A172 (cell line): Measurements from ENCODE around the gene FOXJ2. TPM values are rescaled to one million over a fixed set of nuclear protein-coding genes. Genes with fewer than 3 reads are reported as not detected.
A peak's percentile ranks its signal among the peaks of the same experiment; 100 is the strongest.
"Not testable (repeated sequence)": the region's sequence is repeated elsewhere in the genome, so short reads cannot be mapped to it uniquely, and the experiment has no call there.

Experiments
- DNase-seq: peaks from one replicate; pipeline ENCODE4 v3.0.0-alpha.2; 2015; ENCODE audit warnings: low spot score
- total RNA-seq: library from RNA; depleted of rRNA; stranded (reverse); fragments of >200 nt; shearing (Covaris generic); gene quantifications from 2 replicates; pipeline ENCODE4 v1.2.3, GENCODE V29; 2014; rRNA removed

Gene FOXJ2
- 3.9 and 4.5 TPM in 2 replicates for total RNA-seq

DNA sequence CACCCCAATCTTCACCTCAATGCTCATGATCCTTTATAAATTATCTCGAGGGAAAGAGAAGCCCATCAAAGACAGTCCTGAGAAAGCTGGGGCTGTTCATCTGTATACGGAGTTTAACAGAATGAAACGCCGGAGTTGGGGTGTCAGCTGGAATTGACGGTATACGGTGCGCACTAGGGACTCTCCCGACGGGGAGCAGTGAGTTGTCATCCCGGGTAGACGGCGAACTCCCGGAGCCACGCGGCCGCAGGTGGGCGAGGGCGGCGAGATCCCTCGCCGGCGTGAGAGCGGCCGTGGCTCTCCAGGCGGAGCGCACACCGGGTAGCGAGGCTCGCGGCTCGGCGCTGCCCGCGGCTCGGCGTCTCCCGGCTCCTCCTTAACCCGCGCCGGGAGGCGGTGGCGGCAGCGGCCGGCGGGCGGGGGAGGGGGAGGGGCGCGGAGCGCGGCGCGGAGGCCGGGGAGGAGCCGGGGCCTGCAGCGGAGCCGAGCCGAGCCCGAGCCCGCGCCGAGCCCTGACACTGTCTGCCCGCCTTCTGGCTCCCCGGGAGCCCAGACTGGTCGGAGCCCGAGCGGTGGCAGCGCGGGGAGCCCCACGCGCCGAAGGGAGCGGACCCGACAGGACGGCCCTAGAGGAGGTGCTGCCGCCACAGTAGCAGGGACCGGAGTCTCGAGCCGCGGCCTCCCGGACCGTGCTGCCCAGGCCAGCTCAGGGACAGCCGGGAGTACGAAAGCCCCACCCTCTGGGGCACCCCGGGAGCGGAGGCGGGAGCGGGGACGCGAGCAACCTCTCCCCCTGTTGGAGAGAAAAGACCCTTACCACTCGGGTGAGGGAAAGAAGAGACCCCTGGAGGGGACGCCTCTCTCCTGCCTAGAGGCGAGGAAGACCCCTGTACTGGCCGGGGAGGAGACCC lies at the start of gene FOXJ2:
Gene FOXJ2 (plus strand): TSS at position 475 of the 911 bp plus-strand sequence. CDS start 7,117 bp downstream, outside the sequence.
- peak; percentile 5 for DNase-seq

DNA sequence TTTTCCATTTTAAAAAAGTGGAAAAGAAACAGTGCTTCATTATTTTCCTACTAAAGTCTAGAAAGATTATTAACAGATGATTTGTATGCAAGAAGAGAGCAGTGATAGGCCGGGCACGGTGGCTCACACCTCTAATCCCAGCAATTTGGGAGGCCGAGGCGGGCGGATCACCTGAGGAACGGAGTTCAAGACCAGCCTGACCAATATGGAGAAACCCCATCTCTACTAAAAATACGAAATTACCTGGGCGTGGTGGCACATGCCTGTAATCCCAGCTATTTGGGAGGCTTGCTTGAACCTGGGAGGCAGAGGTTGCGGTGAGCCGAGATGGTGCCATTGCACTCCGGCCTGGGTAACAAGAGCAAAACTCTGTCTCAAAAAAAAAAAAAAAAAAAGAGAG lies 49.5 kb upstream of the FOXJ2 start:
- DNase-seq = not testable (repeated sequence)

DNA sequence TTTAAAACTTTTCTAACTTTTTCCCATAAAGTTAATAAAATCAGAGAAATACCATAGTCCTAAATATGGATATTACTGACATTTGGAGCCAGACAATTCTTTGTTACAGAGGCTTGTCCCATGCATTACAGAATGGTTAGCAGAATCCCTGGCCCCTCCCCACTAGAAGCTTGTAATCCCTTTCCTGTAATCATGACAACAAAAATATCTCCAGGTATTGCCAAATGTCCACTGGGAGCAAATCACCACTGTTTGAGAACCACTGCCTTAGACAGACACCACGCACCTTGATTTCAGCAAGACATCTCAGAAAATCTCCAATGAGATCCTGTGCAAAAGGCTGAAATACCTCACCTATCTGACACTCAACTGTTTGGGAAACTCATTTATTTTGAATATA lies 49.1 kb upstream of the FOXJ2 start:
- not testable (repeated sequence) for DNase-seq

DNA sequence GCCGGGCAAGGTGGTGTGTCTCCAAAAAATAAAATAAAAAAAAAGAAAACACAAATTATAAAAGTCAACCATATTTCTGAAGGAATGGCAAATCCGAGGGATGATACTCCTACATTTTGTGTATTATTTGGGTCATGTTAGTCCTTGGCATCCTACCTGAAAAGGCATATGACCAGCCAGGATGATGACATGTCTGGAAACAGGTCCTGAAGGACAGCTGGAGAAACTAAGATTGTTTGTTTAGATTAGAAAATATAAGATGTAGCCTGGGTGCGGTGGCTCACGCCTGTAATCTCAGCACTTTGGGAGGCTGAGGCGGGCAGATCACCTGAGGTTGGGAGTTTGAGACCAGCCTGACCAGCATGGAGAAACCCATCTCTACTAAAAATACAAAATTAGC lies 47.6 kb upstream of the FOXJ2 start:
- no peak for DNase-seq

DNA sequence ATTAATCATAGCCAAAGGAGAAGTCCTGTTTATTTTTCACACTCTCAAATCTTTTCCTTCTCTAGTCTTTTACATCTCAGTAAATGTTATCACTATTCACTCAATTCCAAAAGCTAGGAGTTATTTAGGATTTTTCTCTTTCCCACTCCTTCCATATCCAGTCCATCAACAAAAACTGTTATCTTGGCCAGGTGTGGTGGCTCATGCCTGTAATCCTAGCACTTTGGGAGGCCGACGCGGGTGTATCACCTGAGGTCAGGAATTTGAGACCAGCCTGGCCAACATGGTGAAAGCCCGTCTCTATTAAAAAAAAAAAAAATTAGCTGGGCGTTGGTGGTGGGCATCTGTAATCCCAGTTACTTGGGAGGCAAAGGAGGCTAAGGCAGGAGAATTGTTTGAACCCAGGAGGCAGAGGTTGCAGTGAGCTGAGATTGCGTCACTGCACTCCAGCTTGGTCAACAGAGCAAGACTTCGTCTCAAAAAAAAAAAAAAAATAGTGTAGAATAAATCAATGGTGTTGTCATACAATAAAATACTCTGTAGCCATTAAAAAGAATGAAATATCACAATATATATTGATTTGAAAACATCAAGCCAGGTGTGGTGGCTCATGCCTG lies 46.6 kb upstream of the FOXJ2 start:
- DNase-seq = no peak

DNA sequence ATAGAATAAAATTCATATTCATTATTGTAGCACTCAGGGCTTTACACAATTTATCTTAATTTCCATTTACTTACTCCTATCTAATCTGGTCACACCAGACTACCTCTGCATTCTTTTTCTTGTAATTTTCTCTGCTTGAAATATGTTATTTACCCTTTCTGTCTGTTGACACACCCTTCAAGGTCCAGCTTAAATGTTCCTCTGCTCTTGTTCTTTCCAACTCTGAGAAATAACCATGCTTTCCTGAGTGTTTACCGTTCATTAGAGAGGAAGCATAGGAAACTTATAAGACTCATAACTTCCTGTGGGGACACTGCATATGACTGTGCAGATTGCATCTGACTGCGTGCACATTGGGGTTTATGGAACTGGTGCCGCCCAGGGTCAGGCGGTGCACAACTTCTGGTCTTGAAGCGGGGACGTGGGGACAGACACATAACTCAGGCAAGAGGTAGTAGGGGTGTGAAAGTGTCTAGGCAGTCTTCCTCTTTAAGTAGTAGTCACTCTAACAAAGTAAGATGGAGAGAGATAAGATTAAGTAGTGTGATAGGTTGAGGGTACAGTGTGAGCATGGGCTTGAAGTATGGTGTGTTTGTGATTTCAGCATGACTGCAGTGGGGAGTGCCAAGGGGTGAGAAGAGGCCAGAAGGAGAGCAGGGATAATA lies 42.6 kb upstream of the FOXJ2 start:
- no peak for DNase-seq

DNA sequence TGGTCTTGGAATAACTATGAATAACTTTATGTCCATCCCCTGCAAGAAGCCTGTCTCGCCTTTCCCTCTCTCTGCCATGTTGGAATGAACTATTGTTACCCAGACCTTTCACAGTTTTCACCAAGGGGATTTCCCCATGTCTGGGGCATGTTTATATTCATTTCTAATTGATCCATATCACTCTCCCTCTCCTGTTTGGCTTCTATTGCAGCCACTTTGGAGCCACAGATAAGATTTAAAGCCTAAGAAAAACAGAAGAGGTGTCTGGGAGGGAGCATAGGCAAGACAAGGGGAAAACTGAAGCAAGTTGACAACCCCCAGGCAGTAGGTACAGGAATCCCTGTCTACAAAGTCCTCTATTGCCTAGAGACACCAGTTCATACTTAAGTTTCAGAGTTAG lies 41.0 kb upstream of the FOXJ2 start:
- no peak for DNase-seq

DNA sequence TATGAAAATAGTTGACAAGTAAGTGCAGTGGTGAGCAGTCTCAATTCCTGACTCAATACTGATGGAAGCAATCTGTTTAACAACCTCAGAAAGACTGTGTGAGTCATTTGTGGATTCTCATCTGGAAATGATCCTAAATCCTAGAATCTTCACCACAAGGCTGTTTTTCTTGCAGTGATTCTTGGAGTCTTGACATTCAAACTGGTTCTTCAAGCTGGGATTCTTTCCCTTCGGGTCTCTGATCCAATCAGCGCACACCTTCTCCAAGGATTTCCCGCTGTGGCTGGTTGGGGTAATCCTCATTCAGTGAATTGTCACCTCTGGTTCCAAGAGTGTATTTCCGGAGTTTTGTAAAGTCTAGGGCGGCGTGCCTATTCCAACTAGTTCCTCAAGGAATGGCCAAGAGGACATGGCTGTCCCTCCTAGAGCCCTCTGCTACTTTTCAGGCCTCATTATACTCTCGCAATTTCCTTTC lies 37.7 kb upstream of the FOXJ2 start:
- DNase-seq = peak; percentile 82

DNA sequence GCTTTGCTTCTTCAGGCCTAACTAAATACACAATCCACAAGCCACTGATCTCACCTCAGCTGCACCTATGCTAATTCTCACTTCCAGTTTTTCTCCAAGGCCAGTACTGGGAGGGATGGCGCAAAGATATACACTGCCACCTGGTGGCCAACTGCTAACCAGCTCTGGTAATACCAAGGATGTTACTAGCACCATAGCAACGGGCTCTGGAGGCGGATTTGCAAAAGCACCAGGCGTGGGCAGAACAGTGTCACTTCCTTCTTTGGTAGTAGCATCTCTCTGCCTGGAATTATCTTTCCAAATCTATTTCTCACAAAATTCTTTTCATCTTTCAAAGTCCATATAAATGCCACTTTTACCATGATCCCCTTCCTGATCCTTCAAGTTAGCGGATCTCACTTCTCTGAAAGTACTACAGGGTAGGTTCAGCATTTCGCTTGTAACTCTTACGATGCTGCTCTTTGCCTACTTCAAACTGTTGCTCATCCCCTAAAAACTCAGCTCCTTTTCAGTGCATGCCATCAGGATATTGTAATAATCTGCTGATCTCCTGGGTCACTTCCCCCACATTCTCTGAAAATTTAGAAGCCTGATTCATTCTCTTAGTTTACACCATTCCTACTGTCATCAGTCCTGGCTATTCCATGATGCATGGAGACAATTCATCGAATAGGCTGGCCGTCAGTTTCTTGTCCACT lies 37.1 kb upstream of the FOXJ2 start:
- peak; percentile 71 for DNase-seq

DNA sequence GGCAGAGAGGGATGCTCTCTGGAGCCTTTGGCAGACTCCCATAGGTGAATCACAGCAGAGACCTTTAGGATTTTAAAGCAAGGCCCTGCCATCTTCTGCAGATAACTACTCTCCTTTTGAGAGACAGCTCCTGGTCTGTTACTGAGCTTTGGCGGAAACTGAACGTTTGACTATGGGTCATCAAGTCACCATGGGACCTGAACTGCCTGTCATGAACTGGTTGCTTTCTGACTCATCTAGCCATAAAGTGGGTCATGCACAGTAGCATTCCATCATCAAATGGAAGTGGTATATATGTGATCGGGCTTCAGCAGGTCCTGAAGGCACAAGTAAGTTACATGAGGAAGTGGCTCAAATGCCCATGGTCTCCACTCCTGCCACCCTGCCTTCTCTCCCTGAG lies 31.7 kb upstream of the FOXJ2 start:
- peak; percentile 4 for DNase-seq

DNA sequence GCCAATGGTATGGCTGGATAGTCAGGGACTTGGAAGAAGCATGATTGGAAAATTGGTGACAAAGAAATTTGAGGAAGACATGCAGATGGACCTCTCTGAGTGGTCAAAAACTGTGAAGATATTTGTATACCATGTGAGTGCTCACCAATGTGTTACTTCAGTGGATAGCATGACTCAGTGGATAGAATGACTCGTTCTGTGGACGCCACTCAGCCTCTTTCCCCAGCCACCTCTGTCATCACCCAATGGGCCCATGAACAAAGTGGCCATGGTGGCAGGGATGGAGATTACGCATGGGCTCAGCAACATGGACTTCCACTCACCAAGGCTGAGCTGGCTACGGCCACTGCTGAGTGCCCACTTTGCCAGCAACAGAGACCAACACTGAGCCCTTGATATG lies 31.0 kb upstream of the FOXJ2 start:
- not testable (repeated sequence) for DNase-seq

DNA sequence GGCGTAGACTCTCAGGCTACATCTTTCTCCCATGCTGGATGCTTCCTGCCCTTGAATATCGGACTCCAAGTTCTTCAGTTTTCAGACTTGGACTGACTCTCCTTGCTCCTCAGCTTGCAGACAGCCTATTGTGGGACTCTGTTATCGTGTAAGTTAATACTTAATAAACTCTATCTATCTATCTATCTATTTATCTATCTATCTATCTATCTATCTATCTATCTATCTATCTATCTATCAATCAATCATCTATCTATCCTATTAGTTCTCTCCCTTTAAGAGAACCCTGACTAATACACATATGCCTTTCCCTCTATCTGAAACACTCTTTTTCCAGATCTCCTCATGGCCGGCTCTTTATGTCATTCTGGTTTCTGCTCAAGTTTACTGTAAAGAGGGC lies 27.6 kb upstream of the FOXJ2 start:
- DNase-seq = not testable (repeated sequence)

DNA sequence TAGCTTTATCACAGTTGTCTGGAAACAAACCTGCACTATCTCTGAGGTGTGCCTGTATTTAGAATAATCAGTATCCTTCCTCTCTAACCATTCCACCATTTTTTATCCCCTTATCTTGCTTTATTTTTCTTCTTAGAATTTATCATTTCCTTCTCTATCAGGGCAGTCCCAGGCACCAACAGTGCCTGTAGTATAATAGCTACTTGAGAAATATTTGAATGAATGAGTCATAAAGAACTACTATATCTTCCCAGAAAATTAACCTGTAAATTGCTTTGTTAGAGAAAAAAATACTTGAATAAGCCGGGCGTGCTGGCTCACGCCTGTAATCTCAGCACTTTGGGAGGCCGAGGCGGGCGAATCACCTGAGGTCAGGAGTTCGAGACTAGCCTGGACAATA lies 21.2 kb upstream of the FOXJ2 start:
- peak; percentile 62 for DNase-seq

DNA sequence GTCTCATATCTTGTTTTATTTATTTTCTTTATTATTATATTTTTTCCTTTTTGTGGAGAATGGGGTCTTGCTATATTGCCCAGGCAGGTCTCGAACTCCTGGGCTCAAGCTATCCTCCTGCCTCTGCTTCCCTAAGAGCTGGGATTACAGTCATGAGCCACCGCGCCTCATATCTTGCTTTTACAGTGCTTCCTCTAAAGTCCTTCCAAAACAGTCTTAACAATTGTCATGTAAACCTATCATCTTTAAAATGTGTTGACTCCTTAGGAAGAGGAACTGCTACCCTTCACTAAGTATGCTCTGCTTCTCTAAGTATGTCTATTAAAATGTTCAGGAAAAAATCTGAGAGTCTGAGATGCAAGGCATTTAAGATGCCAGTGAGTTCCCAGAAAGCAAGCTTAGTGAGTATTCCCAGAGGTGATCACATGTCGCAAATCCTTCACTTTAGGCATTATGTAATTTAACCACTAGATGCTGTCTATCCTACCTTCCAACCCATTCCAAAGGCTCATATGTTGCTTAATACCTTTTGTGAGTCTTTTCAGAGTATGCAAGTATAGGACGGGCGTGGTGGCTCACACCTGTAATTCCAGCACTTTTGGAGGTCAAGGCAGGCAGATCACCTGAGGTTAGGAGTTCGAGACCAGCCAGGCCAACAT lies 19.7 kb upstream of the FOXJ2 start:
- no peak for DNase-seq

DNA sequence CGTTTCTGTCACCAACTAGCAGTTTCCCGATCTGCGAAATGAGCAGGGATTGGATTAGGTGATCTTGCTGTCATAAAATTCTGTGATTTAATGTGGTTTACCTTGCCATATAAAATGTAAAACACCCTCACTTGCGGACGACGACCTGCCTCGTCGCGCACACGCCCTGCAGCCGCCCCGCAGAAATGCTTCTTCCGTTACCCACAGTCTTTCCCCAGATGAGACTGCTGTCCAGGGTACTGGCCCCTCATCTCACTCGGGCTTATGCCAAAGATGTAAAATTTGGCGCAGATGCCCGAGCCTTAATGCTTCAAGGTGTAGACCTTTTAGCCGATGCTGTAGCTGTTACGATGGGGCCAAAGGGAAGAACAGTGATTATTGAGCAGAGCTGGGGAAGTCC lies 17.7 kb upstream of the FOXJ2 start:
- no peak for DNase-seq

DNA sequence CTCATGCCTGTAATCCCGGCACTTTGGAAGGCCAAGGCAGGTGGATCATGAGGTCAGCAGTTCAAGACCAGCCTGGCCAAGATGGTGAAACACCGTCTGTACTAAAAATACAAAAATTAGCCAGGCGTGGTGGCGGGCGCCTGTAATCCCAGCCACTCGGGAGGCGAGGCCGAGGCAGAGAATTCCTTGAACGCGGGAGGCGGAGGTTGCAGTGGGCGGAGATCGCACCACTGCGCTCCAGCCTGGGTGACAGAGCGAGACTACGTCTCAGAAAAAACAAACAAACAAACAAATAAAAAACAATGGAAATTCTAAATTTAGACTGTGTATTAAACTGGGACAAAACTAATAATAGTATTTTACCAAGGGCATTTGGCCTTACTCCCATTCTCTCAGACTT lies 14.3 kb upstream of the FOXJ2 start:
- DNase-seq = not testable (repeated sequence)

DNA sequence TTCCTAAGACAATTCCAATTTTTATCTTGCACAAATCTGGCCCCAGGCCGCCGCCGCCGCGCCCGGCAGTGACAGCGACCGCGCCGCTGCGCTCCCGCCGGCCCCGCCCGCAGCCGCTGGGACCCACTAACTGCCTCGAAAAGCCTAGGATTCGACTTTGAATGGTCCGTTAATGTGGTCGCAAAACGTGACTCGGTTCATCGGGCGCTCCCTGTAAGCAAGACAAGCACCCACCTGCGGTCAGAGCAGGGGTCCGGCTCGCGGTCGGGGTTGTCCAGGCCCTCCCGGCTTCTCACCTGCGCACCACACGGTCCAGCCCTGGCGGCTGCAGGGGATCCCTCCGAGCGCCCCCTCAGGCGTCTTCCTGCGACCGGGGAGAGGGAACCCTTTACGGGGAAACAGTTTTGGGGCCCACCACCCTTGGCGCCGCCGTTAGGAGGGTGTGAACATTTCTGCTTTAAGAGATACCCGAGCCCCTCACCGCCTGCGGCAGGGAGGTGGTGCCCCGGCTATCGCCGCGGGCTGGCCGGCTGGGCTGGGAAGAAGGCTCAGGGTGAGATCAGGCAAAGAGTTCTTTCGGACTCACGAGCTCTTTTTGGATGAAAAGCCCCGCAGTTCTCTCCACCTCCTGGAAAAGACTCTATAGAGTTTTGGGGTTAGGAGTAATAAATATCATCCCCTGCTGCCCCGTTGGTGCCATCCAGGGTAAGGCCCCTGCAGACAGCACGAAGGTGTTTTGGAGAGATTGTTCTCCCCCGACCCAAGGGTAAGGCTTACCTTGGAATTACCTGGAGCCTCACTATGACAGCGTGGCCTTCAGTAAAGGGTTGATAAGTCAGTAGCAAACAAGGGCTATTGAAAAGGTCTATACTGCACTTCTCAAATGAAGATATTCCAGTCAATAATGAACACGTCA lies 13.6 kb upstream of the FOXJ2 start:
- no peak for DNase-seq

DNA sequence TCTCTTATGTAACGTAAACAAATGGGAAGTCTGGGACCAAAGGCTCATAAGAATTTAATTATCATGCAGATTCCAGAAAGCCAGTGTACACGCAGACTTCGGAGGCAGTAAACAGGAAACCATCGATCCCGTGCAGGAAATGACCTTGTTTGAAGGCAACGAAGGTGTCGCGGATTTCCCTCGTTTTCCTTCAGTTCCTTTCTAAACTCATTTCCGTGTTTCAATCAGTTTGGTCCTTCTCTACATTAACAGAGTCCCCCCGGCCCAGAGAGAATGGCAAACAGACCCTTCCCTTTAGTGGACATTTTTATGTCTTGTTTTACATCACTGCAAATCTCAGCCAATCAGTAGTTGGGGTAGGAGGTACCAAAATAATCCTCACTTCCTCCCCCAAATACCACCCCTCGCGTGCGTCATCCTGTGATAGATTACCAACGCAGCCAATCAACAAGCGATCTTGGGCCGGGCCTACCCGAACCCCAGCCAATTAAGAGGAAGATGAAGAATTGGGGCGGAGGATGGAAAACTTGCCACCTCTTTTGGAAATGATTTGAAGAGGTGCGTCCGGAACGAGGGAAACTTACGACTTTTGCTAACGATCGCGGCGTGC lies 6.1 kb upstream of the FOXJ2 start:
- DNase-seq = peak; percentile 93

DNA sequence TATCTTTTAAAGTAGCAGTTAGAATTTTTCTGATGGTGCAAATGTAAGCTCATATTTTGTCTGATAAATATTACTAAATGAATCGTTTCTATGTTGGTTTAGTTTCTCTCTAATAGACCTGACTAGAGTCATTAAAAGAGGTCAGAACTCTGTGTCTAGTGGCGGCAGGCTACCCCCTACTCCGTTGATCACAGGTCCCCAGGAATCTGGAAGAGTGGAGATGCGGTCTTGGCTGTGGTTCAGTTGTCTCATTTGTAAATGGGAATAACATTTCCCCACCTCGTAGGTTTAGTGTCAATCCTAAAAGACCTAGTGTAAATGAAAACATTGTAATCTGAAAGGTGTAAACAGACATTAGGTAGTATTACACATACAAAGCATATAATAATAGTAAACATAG lies 4.7 kb upstream of the FOXJ2 start:
- DNase-seq = no peak

DNA sequence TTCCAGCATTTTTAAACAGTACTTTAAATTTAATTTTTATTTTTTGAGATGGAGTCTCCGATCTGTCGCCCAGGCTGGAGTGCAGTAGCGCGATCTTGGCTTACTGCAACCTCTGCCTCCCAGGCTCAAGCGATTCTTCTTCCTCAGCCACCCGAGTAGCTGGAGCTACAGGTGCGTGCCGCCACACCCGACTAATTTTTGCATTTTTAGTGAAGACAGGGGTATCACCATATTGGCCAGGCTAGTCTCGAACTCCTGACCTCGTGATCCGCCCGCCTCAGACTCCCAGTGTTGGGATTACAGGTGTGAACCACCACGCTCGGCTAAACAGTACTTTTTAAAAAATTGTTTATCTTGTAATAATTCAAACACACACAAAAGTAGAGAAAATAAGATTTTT lies 4.2 kb upstream of the FOXJ2 start:
- no peak for DNase-seq
